ENCODE results near the gene FAM180A.

The FAM180A gene

DNA sequence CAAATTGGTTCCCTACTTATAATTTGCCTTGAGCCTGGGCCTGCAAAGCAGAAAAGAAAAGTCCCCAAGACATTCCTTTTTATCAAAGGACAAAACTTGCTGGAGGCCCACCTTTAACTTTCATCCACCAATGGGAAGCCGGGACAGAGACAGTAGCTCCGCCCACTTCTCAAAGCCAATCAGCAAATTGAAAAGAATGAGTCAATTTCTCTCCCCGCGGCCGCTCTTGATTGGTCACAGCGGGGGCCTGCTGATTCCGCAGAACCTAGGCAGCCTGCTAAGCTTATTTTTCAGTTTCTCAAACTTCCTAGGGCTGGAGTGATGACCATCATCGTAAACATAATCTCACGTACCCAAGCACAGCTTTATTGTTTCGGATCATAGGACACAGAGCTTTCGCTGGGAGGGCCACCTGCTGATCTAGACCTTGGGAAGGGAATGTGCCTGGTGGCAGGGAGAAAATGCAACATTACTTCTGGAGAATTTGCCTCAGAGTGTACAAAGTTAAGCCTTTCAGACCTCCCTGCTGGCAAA is 20.4 kb downstream of the FAM180A start, which contains the start of gene SLC13A4:
SLC13A4 (minus strand) TSS at position 51 of the 534 bp plus-strand sequence. CDS start 690 bp downstream, outside the sequence.
- H3K27me3 ChIP-seq (ENCODE audit: control insufficient read depth in 5 of 5, insufficient read depth in 4 of 5, low read length in 5 of 5), result no peaks in the 10 kb centered on the region
- H3K27ac ChIP-seq (ENCODE audit: low read depth, low read length), result no peak within 1 kb of the TSS
- no peaks in the 10 kb centered on the region for H3K36me3 ChIP-seq (ENCODE audit: control insufficient read depth in 5 of 5, insufficient read depth in 5 of 5, low read length in 5 of 5)
- no peaks in the 10 kb centered on the region for H3K4me1 ChIP-seq (ENCODE audit: control insufficient read depth in 5 of 5, insufficient read depth in 5 of 5, low read length in 5 of 5)
- H3K9me3 ChIP-seq (ENCODE audit: control insufficient read depth in 5 of 5, low read length in 5 of 5), result no peaks in the 10 kb centered on the region
- H3K4me3 ChIP-seq (ENCODE audit: low read depth in 1 of 5, low read length in 5 of 5), result no peak within 1 kb of the TSS
- H3K9ac ChIP-seq (ENCODE audit: low read length in 5 of 5), result no peak within 1 kb of the TSS

DNA sequence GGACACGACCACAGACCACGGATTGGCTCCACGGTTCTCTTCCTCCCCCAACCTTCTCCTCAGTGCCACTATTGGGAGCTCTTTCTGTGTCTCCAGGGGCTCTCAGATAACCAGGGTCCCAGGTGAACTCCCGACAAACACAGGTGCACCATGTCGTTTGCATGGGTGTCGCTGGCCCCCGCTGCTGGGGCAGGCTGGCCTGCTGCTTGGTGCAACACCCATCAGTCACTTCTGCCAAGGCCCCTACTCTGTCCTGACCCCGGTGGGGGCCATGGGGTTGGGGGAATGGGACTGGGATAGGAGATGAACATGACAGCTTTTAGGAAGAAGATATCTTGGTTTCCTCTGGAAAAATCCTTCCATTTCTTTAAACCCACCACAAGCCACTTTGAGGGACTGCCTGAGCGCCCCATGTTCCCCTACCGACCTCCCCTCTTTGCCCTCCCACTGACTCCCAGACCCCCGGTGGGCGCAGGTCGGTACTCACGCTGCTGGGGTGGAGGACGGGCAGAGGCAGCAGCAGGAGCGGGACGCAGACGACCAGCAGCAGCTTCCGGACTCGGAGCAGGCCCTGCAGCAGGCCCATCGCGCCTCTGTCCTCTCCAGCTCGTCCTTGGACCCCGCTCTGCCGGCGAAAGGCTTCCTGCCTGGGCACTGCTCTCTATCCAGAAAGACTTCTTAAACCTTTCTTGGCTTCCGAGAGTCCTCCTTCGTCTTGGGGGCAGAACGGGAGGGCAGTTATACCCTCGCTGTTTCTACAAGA is 21.5 kb downstream of the FAM180A start:
- H3K36me3 ChIP-seq (ENCODE audit: control insufficient read depth in 5 of 5, insufficient read depth in 5 of 5, low read length in 5 of 5), result no peaks in the 10 kb centered on the region
- H3K27me3 ChIP-seq (ENCODE audit: control insufficient read depth in 5 of 5, insufficient read depth in 4 of 5, low read length in 5 of 5), result no peaks in the 10 kb centered on the region
- no peak overlapping the region for H3K4me3 ChIP-seq (ENCODE audit: low read depth in 1 of 5, low read length in 5 of 5)
- no peak overlapping the region for H3K9ac ChIP-seq (ENCODE audit: low read length in 5 of 5)
- no peaks in the 10 kb centered on the region for H3K4me1 ChIP-seq (ENCODE audit: control insufficient read depth in 5 of 5, insufficient read depth in 5 of 5, low read length in 5 of 5)
- H3K27ac ChIP-seq (ENCODE audit: low read depth, low read length), result no peak overlapping the region
- H3K9me3 ChIP-seq (ENCODE audit: control insufficient read depth in 5 of 5, low read length in 5 of 5), result no peaks in the 10 kb centered on the region

DNA sequence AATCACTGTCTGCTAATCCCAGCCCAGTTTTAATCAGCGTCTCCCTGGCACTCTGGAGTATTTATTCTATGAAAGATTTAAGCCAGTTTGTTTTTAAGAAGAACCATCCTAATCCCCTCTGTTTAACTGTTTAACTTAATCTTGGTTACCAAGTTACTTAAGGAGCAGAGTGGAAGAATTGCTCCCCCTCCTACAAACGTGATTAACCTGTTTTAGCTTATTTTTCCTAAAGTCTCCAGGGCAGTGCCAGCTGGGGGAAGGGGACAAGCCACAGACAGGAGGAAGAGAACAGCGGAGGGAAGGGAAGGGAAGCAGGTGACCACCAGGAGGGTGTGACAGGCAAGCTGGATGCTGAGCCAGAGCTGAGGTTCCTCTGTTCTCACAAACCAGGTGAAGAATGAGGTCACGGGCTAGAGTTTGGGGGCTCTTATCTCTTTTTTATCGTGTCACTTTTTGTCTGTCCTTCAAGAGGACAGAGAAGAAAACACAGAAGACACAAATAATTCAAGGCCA is 22.3 kb downstream of the FAM180A start:
- Histone ChIP-seq H3K36me3 (ENCODE audit: control insufficient read depth in 5 of 5, insufficient read depth in 5 of 5, low read length in 5 of 5) (no peaks in the 10 kb centered on the region), H3K9ac (ENCODE audit: low read length in 5 of 5) (no peak overlapping the region), H3K9me3 (ENCODE audit: control insufficient read depth in 5 of 5, low read length in 5 of 5) (no peaks in the 10 kb centered on the region), H3K4me3 (ENCODE audit: low read depth in 1 of 5, low read length in 5 of 5) (no peak overlapping the region), H3K27ac (ENCODE audit: low read depth, low read length) (no peak overlapping the region), H3K4me1 (ENCODE audit: control insufficient read depth in 5 of 5, insufficient read depth in 5 of 5, low read length in 5 of 5) (no peaks in the 10 kb centered on the region), H3K27me3 (ENCODE audit: control insufficient read depth in 5 of 5, insufficient read depth in 4 of 5, low read length in 5 of 5) (no peaks in the 10 kb centered on the region)

DNA sequence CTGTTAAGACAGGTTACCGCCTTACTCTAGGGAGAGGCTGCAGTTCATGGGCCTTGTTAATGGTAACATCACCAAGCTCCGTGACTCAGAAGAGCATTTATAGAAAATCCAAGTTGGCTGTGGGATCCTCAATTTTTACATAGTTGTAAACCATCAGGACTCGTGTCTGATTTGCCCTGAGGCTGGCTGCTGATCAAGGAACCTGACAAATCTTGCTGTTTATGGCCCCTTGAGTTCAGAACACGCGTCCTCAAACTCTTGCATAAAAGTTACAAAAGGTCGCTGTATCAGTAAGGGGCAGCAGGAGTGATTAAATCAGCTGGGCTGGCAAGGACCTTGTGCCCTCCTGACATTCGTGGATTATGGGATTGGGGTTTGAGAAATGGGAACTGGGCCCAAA is 25.2 kb downstream of the FAM180A start:
- no peaks in the 10 kb centered on the region for H3K4me1 ChIP-seq (ENCODE audit: control insufficient read depth in 5 of 5, insufficient read depth in 5 of 5, low read length in 5 of 5)
- no peak overlapping the region for H3K9ac ChIP-seq (ENCODE audit: low read length in 5 of 5)
- no peaks in the 10 kb centered on the region for H3K9me3 ChIP-seq (ENCODE audit: control insufficient read depth in 5 of 5, low read length in 5 of 5)
- H3K27ac ChIP-seq (ENCODE audit: low read depth, low read length), result no peak overlapping the region
- no peak overlapping the region for H3K4me3 ChIP-seq (ENCODE audit: low read depth in 1 of 5, low read length in 5 of 5)
- no peaks in the 10 kb centered on the region for H3K36me3 ChIP-seq (ENCODE audit: control insufficient read depth in 5 of 5, insufficient read depth in 5 of 5, low read length in 5 of 5)
- peaks cover 0 to 3% (median 0%) of the 10 kb centered on the region in 5 donors for H3K27me3 ChIP-seq (ENCODE audit: control insufficient read depth in 5 of 5, insufficient read depth in 4 of 5, low read length in 5 of 5)

DNA sequence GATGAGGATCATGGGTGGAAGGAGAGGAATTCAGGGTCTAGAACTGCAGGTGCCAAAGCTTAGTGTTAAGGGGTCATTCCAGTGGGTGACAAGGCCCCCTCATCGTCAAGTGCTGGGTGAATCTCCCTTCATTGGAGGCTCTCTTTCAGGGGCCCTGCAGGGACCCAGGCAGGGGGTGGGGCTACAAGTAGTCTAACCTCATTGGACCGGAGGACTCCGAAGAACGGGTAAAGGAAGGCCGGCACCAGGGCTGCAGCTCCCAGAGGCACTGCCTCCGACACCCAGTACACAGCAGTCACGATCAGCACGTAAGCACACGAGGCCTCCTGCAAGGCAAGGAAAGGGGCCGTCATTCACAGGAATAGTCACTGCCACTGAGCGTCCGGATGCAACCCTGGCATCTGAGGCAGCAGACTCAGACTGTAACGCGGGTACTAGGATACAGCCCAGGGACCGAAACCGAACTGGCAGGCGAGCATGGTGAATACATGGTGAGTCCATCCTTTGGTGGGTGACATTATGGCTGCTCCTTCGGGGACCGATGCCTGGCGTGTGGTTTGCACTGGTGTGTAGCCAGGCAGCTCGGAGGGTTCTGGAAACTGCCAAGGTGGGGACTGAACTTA is 27.3 kb downstream of the FAM180A start:
- H3K27me3 ChIP-seq (ENCODE audit: control insufficient read depth in 5 of 5, insufficient read depth in 4 of 5, low read length in 5 of 5), result peaks cover 0 to 5% (median 0%) of the 10 kb centered on the region in 5 donors
- no peaks in the 10 kb centered on the region for H3K4me1 ChIP-seq (ENCODE audit: control insufficient read depth in 5 of 5, insufficient read depth in 5 of 5, low read length in 5 of 5)
- H3K9me3 ChIP-seq (ENCODE audit: control insufficient read depth in 5 of 5, low read length in 5 of 5), result no peaks in the 10 kb centered on the region
- no peak overlapping the region for H3K27ac ChIP-seq (ENCODE audit: low read depth, low read length)
- H3K4me3 ChIP-seq (ENCODE audit: low read depth in 1 of 5, low read length in 5 of 5), result no peak overlapping the region
- H3K9ac ChIP-seq (ENCODE audit: low read length in 5 of 5), result no peak overlapping the region
- no peaks in the 10 kb centered on the region for H3K36me3 ChIP-seq (ENCODE audit: control insufficient read depth in 5 of 5, insufficient read depth in 5 of 5, low read length in 5 of 5)

DNA sequence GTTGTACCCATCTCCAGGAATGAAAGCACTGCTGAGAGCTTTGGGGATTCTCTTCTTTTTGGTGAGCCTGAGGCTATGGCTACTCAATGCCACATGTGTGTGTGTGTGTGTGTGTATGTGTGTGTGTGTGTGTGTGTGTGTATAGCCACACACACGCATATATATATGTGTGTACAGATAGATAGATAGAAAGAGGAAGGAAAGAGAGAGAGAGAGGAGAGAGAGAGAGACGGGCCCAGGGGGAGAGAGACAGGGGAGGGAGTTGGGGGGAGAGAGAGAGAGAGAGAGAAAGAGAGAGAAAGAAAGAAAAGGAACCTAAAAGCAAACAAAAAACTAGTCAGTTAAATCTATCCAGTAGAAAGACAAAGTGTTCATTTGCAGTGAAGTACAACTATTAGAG is 28.9 kb downstream of the FAM180A start:
- no peaks in the 10 kb centered on the region for H3K36me3 ChIP-seq (ENCODE audit: control insufficient read depth in 5 of 5, insufficient read depth in 5 of 5, low read length in 5 of 5)
- H3K9ac ChIP-seq (ENCODE audit: low read length in 5 of 5), result no peak overlapping the region
- no peaks in the 10 kb centered on the region for H3K4me1 ChIP-seq (ENCODE audit: control insufficient read depth in 5 of 5, insufficient read depth in 5 of 5, low read length in 5 of 5)
- no peak overlapping the region for H3K4me3 ChIP-seq (ENCODE audit: low read depth in 1 of 5, low read length in 5 of 5)
- no peaks in the 10 kb centered on the region for H3K9me3 ChIP-seq (ENCODE audit: control insufficient read depth in 5 of 5, low read length in 5 of 5)
- H3K27ac ChIP-seq (ENCODE audit: low read depth, low read length), result no peak overlapping the region
- peaks cover 0 to 5% (median 0%) of the 10 kb centered on the region in 5 donors for H3K27me3 ChIP-seq (ENCODE audit: control insufficient read depth in 5 of 5, insufficient read depth in 4 of 5, low read length in 5 of 5)

DNA sequence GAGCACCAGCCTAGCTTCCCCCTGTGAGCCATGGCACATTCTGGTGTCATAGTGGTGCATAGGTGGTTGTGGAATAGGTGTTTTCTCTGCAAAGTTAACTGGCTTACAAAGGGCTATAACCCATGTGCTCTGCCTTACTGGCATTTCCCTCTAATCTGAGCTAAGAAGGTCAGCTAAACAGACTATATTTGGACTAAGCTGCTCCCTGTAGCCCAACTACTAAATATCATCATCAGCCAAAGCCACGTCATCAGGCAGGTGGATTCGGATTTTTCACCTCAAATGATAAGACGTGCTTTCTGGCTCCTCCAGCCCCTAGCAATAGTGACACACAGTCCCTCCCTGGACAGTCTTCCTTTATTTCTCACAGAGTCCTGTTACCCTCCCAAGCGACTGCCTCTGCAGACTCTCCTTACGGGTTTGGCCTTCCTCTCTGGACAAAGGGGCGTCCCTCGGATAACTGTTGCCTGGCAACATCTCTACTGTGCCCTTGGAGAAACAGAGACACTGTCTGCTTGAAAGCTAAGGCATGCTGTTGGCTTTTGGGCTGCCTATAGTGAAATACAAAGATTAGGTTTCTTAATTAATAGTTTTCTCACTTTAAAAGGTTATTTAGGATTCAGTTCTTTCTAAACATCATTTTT is 29.7 kb downstream of the FAM180A start:
- H3K9ac ChIP-seq (ENCODE audit: low read length in 5 of 5), result no peak overlapping the region
- H3K4me3 ChIP-seq (ENCODE audit: low read depth in 1 of 5, low read length in 5 of 5), result no peak overlapping the region
- no peaks in the 10 kb centered on the region for H3K36me3 ChIP-seq (ENCODE audit: control insufficient read depth in 5 of 5, insufficient read depth in 5 of 5, low read length in 5 of 5)
- H3K9me3 ChIP-seq (ENCODE audit: control insufficient read depth in 5 of 5, low read length in 5 of 5), result no peaks in the 10 kb centered on the region
- H3K27me3 ChIP-seq (ENCODE audit: control insufficient read depth in 5 of 5, insufficient read depth in 4 of 5, low read length in 5 of 5), result peaks cover 0 to 5% (median 2%) of the 10 kb centered on the region in 5 donors
- no peaks in the 10 kb centered on the region for H3K4me1 ChIP-seq (ENCODE audit: control insufficient read depth in 5 of 5, insufficient read depth in 5 of 5, low read length in 5 of 5)
- H3K27ac ChIP-seq (ENCODE audit: low read depth, low read length), result no peak overlapping the region

DNA sequence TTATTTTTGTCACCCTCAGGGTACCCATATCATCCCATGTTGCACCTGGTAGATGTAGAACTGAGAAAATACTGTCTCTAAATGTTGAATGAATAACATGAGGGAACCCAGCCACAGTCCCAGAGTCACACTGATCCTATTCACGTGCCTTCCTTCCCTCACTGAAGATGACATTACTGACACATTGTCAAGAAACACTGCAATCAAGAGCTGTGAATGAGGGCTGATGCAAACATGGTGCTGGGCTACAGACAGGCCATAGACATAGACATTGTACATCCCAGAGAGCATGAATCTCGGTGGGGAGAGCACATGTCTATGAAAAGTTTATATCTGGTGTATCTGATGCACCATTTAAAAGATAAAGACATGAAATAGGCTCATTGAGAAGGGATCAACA is 30.4 kb downstream of the FAM180A start:
- Histone ChIP-seq H3K4me3 (ENCODE audit: low read depth in 1 of 5, low read length in 5 of 5) (no peak overlapping the region), H3K36me3 (ENCODE audit: control insufficient read depth in 5 of 5, insufficient read depth in 5 of 5, low read length in 5 of 5) (no peaks in the 10 kb centered on the region), H3K27ac (ENCODE audit: low read depth, low read length) (no peak overlapping the region), H3K9ac (ENCODE audit: low read length in 5 of 5) (no peak overlapping the region), H3K27me3 (ENCODE audit: control insufficient read depth in 5 of 5, insufficient read depth in 4 of 5, low read length in 5 of 5) (peaks cover 0 to 5% (median 2%) of the 10 kb centered on the region in 5 donors), H3K4me1 (ENCODE audit: control insufficient read depth in 5 of 5, insufficient read depth in 5 of 5, low read length in 5 of 5) (peaks cover 0 to 2% (median 0%) of the 10 kb centered on the region in 5 donors), H3K9me3 (ENCODE audit: control insufficient read depth in 5 of 5, low read length in 5 of 5) (no peaks in the 10 kb centered on the region)

DNA sequence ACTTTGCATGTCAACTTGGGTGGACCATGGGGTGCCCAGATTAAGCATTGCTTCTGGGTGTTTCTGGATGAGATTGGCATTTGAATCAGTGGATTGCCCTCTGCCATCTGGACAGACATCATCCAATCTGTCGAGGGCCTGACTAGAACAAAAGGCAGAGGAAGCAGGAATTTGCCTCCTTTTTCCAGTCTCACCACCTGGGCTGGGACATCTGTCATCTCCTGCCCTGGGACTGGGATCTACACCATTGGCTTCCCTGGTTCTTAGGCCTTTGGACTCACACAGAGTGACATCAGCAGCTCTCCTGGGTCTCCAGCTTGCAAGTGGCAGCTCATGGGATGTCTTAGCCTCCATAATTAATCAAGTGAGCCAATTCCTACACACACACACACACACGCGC is 30.9 kb downstream of the FAM180A start:
- Histone ChIP-seq H3K9me3 (ENCODE audit: control insufficient read depth in 5 of 5, low read length in 5 of 5) (no peaks in the 10 kb centered on the region), H3K4me1 (ENCODE audit: control insufficient read depth in 5 of 5, insufficient read depth in 5 of 5, low read length in 5 of 5) (peaks cover 0 to 7% (median 0%) of the 10 kb centered on the region in 5 donors), H3K27me3 (ENCODE audit: control insufficient read depth in 5 of 5, insufficient read depth in 4 of 5, low read length in 5 of 5) (peaks cover 0 to 5% (median 2%) of the 10 kb centered on the region in 5 donors), H3K9ac (ENCODE audit: low read length in 5 of 5) (no peak overlapping the region), H3K36me3 (ENCODE audit: control insufficient read depth in 5 of 5, insufficient read depth in 5 of 5, low read length in 5 of 5) (no peaks in the 10 kb centered on the region), H3K4me3 (ENCODE audit: low read depth in 1 of 5, low read length in 5 of 5) (no peak overlapping the region), H3K27ac (ENCODE audit: low read depth, low read length) (no peak overlapping the region)

Data from subcutaneous abdominal adipose tissue (tissue), 5 donors.